AG20443 (cell line): ENCODE measurements around the gene PEPD.

Source experiments
- DNase-seq: peaks from one replicate; pipeline ENCODE4 v3.0.0; 2012; ENCODE audit warnings: low spot score, mixed read lengths

PEPD gene

DNA sequence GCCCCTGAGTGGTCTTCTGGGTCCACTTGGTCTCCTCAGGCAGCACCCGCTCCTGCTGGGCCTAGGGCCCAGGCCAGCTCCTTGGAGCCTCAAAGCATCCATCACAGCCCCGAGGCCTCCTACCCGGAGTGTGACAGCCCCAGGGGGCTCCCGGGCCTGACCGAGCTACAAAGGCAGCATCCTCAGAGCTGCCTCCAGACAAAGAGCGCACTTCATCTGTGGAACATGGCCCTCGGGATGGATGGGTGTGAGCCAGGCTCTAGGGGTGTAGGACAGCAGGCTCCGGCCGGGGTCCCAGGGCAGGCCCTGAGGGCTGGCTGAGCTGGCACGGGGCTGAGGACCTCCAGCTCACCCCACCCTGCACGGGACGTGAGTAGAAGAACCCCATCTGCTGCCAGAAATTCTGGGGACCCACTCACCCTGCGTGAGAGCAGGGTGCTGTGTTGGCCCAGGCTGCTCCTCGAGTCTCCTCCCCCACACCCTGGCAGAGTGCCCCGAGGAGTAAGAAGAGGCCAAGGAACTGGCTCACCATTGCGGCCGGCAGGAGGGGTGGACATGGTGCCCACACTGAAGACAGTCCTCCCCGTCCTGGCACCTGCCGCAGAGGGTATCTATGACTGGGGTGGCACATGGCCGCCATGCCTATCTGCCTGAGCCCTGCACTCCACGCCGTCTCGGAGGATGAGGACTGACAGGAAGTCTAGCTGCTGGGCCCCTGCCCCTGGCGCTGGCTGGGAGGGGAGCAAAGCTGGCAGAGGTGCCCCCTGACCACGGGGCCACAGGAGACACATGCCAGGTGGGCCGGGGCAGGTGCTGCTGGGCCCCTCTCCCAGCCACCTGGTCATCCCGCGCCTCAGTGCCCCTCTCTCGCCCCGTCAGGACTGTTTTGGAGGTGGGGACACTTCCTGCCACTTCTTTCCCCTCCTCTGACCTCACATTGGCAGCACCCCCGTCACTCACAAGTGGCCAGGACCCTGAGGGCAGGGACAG is 125.7 kb downstream of the PEPD start:
- DNase-seq = peak; percentile 78

DNA sequence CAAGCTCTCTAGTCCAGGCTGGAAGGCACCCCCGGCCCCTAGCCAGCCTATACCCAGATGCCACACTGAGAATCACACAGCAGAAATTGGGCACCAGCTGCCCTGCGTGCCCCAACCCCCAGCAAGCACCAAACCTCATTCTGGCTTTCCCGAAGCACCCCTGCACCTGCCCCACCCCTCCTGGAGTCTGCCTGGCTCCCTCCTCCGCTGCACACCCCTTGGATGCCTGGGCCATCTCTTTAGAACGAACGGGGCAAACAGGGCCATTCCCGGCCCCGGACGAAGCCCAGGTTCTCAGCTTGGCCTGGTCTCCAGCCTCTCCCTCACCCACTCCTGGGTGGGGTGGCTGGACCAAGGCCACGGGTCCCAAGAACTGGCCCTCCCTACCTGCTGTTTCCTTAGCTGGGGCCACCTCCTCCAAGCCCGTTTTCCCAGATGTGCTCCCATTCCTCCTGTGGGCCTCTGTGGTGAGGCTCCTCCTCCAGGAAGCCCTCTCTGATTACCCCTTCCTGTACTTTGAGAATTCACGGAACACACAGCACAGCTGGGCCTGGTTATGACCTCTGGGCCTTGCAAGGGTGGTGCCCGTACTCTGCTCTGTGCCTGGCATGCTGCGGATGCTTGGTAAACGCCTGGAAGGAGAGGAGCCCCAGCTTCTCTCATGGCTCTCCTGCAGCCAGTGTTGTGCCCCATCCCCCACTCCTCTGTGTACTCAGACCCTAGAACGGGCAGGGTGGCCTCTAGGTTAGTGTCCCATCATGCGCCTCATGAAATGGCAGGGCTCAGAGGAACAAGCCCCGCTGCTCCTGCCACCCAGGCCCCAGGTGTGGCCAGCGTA is 126.6 kb downstream of the PEPD start:
- DNase-seq = no peak

DNA sequence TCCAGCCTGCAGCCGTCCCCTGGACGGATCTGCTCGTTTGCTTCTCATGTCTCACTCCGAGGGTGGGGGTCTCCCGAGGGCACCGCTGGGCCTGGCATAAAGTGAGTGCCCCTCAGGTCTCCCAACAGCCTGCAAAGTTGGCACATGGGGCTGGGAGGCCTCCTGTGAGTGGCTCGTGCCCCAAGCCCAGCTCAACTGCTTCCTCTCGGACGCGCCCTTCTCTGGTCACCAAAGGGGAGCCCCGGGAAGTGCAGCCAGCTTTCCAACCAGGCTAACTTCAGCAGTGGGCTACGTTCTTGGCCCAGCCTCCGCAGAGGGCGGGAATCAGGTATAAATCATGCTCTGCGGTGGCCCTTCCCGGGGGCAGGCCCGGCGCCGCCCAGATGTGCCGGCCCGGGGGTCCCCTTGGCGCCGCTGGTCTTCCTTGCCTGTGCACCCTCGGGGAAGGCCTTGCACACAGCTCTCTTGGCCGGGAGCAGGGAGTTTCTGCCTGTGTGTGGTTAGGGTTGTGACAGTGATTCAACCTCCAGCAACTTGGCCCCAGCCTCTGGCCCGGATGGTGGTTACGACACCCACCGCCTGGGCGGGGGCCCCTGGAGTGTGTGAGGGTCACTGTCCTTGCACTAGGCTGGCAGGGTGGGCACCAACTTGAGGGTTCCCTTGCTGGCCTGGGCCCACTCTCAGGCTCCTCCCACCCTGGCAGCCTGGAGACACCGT is 127.4 kb downstream of the PEPD start:
- DNase-seq = peak; percentile 96

DNA sequence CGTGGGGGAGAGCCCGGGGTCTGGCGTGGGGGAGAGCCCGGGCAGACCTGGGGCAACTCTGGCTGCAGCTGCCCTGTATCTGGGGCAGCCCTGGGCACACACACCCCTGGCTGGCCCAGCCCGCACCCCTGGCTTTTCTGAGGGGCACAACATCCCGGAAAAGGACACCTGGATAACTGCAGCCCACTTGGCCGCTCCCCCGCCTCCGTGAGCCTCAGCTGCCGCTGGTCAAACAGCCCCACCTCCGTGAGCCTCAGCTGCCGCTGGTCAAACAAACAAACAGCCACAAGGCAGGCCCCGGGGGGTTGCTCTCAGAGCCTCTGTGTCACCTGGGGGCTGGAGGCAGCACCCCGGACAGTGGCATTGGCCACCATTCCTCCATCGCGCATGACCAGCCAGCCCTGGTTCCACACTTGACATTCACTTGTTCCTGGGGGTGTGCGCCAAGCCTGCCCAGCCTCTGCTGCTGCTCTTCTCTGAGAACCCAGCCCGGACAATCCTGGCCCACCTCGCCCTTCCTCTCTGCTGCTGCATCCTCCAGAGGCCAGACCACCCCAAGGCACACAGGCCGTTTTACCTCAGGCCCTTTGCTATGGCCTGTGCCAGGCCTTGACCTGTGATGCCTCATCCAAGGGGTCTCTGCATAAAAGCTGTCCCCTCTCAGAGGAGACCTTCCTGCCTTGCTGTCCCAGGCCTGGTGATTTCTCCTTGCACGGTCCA is 128.1 kb downstream of the PEPD start:
- DNase-seq = no peak

DNA sequence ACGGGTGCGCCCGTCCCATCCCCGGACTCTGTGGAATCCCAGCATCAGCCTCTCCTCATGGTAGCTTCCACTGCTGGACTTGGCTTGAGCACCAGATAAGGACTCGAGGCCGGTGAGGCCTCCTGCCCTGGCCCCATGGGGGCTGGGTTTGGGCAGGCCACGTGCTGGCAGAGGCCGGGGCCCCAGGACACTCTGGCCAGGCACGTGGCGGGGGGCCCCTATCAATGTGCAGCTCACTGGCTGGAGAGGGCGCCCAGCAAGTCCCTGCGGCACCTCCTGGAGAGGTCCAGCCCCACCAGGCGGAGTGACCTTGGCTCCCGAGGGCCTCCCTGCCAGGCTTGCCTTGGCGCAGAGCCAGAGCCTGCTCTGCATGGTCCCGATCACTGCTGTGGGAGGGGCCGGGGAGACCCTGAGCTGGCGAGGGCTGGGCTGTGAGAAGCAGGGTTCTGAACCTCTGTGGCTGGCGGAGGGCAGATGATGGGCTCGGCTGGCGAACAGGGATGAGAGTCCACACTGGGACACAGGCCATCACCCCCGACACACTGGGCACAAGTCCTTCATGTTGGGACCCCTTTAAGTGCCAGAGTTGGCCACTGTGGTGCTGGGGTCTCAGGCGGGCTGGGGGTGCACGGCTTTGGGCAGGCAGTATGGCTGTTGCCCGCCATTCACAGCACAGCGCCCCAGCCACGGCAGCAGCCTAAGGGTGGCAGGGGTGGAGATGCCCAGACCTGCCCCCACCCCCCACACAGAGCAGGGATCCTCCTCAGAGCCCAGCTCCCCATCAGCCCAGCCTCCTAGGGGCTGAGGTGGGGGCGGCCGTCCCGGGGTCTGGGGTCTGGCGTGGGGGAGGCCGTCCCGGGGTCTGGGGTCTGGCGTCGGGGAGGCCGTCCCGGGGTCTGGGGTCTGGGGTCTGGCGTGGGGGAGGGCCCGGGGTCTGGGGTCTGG is 129.0 kb downstream of the PEPD start:
- DNase-seq = no peak

DNA sequence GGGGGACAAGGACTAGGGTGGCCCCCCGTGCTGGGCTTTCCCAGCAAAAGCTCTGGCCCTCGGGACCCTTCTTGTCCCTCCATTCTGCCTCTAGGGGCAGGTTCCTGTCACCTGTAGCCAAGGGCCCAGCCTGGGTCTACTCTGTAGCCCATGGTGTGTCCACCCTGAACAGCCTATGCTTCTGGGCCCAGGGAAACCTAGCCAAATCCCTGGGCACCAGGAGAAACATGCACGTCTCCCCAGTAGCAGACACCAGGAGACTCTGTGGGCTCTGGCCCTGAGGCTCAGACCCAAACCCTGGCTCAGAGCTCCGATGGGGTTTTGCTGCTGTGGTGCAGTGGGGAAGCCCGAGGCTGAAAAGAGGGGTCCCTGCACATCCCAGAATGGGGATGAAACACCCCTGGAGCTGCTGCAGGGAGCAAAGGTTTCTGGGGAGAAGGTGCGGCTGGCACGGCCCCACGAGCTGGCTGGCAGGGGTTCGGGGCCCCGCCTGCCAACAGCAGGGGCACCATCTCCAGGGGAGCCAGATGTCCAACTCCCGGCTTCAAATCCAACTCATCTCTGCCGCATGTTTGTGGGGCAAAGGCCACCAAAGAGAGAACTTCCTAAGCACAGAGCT is 129.9 kb downstream of the PEPD start:
- DNase-seq = no peak

DNA sequence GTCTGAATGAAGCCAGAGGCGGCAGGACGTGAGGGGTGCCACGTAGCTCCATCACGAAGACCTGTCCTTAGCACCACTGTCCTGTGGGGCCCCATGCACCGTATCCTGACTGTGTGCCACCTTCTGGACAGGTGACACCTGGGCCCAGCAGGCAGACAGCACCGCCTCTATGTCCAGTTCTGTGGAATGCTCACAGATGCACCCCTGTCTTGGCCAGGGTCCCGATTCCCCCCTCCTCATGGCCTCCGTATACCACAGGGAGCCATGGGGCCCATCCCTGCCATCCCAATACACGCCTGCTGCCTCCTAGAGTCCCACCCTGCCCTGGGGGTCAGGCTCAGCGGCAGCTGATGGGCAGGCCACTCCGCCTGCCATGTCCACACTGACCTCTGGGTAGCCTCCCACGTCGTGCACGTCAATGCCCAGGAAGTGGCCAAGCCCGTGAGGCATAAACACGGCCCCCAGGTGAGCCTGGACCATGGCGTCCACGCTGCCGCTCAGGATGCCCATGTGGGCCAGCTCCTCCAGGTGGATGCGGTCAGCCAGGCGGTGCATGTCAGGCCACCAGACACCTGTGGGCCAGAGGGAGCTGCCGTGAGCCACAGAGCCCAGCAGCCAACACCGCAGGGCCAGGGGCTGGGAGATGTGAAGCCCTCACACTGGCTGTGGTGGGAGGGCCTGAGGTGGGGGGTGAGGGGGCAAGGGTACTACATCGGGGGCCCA is 130.5 kb downstream of the PEPD start:
- DNase-seq = no peak

DNA sequence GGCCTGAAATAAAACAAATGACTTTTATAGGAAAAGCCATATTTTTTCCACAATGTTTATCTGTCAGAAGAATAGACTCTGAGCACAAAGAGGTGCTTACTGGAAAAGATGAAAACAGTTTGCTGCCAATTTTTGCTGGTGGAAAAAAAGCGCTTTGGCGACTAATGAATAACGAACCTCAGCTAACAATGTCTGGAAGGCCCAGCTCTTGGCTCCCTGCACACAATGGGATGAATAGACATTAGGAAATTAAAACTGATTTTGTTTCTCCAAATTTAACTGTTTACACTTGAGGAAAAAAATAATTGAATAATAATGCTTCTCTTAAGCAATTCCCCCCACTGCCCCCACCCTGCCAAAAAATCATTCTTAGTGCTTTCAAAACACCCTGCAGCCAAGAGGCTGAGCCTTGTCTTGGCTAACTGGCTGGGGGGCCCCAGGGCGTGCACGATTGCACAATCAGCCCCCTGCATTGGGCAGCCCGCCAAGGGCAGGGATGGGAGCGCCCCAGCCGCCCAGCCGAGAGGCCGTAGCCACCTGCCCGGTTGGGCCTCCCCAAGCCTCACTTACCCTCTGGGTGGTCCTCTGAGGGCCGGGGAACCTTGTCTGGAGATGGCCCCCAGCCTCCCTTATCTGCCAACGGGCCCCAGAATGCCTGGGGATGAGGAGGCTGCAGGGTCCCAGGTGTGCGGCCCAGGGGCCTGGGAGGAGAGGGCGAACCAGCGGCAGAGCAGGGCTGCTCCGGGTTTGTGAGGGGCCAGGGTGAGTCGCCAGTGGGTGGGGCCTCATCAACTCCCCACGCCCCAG is 131.3 kb downstream of the PEPD start:
- peak; percentile 18 for DNase-seq

DNA sequence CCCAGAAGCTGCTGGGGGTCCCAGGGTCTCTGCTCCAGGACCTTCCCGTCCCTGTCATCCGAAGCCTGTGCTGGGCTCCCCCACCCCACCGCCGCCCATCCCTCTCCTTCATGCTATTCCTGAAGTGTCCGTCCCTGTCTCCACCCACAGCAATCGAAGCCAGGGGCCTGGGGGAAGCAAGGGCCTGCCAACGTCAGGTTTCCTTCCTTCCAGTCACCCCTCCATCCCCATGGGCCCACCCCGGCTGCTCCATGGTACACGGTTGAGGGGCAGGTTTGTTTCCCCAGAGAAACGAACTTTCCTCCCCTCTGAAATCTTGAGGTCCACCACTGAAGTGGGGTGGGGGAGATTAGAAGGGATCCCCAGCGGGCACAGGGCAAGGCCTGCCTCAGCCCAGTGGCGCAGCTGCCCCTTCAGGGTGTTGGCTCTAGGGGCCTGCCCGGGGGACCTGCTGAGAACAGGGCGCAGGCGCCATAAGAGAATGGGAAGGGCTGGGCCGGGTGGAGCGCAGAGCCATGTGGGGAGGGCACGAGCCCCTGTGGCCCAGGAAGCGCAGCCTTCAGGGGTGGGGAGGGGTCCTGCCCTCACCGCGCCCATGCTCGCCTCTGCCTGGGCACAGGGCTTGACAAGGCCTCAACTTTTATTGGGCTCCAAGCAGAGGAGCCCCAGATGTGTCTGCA is 132.0 kb downstream of the PEPD start:
- no peak for DNase-seq

DNA sequence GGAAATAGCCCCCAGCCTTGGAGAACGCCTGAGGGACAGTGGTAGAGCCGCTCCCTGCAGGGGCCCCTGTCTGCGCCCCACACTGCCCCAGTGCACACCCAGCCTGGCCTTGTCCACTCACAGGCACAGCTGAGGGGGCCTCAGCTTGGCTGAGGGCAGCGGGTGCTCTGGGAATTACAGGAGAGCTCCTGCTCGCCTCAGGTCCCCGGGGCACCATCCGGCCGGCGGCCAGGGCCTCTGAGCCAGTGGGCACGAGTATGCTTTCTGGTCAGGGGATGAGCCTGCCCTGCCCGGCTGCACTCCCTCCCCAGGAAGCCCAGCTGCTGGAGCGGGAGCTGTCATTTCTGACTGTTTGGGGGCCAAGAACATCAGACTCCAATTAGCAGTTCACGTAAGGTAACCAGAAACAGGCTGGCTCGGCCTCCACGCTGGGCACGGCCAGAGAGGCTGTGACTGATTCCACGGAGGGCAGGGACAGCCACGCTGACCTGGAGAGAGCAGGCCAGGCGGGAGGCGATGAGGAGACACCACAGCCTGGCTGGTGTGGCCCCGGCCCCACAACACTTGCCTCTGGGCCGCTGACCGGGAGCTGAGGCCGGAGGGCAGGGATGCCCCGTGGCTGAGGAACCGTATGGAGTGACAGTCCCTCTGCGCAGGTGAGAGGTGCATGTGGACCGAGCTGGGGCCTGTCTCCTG is 132.7 kb downstream of the PEPD start:
- DNase-seq = no peak

DNA sequence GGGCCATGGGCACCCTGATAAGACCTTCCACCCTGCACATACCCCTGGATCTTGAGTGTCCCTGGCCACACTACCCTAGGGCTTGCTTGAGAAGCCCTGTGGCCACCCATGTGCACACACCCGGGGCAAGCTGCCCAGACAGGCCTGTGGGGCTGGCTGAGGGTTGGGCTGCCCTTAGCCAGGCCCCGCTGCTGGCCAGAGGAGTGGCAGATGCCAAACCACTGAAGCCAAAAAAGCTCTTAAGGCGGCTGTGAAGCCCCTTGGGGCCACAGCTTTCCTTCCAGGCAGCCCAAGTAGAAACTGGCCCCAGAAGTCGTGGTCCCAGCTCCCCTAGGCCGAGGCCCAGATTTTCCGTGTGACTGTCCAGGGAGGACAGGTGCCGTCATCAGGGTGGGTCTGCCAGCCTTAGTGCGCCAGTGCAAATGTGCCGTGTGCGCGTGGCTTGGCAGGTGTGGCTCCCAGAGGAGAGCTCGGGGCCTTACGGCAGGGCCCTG is 133.3 kb downstream of the PEPD start:
- peak; percentile 48 for DNase-seq

DNA sequence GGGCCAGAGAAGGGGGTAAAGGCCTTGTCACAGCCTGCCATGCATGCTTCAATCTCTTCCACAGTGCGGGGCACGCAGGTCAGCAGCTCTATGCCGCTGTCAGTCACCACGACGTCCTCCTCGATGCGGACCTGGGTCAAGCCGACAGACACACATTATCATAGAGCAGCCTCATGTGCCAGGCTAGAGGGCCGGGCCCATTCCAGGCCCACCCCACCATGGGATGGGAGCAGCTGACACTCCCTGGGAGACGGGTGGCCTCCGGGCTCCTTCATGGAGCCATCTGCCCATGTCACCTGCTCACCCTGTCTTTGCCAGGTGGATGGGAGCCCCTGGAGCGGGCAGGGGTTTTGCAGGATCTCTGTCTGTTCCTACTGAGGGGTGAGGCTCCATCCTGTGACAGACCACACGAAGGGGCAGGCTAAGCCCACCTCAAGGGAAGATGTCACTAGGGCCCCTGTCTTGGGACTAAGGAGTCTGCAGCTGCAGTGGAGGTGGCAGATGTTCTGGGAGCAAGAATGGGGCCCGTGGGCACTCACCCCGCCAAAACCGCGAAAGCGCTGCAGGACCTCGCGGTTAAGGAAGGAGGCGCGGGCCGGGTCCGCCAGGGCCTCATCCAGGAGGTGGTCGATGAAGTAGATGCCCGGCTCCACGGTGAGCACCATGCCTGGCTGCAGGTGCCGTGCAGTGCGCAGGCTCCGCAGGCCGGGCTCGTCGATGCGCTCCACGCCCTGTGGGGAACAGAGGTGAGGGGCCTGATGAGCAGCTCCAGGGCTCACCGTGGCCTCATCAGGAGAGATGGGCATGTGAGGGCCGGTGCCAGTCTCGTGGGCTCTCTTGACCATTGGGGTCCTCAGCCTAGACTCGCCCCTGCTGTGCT is 134.0 kb downstream of the PEPD start:
- DNase-seq = no peak

DNA sequence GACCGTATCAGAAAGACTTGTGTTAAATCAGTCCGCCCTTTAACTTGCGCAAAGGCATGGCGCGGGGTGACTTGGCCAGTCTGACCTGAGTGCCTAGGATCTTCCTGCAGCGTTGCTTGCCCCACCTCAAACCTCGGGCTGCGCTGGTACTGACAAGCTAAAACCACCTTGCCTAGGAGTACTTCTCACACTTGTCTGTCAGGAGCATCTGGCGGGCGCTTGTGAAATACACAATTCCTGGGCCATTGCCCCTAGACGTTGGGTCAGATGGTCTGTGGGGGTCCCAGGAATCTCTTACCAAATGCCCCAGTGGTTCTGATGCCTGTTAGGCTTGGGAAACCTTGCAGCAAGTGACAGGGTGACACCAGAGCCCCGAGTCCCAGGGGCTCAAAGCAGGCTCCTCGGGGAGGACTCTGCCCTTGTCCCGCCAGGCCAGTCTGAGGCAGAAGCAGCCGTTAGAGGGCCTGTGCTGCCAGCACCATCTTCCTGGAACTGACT is 135.2 kb downstream of the PEPD start:
- no peak for DNase-seq

DNA sequence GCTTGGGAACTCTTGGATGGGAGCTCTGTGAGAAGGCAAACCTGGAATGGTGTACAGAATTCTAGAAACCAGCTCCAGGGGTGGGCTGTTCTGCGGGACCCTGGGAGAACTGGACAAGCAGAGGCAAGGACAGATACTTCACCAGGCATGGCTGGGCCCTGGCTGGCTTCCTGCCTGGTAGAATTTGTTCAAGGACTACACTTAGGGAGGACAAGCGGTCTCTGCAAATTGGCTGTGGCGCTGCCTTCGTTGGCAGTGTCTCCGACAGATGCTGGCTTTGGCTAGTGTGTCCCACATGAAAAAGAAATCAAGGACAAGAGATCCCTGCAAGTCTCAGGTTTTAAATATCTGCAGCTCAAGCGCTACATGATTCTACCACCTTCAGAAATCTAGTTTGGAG is 135.6 kb downstream of the PEPD start:
- no peak for DNase-seq

DNA sequence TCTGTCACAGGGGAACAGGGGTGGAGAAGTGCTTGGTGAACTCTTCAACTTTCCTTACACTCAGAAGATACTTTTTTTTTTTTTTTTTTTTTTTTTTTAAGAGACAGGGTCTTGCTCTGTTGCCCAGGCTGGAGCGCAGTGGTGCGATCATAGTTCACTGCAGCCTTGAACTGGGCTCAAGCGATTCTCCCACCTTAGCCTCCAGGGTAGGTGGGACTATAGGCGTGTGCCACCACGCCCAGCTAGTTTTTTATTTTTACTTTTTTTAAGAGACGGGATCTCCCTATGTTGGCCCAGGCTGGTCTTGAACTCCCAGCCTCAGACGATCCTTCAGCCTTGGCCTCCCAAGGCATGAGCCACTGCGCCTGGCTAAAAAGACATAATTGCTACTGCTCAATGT is 136.6 kb downstream of the PEPD start:
- no peak for DNase-seq
